Activated CD8-positive, alpha-beta memory T cell treated with anti-CD3 and anti-CD28 coated beads for 48 hours (primary cell): ENCODE data around the gene FRAS1.
"Not testable (repeated sequence)": the region's sequence is repeated elsewhere in the genome, so short reads cannot be mapped to it uniquely, and the experiment has no call there.

ENCODE experiments used
- DNase-seq, 3 experiments: peaks; one replicate each; pipeline ENCODE4 v3.0.0-alpha.2; 2020; ENCODE audit warnings: low read depth in 2 of 3, low spot score in 2 of 3

The FRAS1 gene

DNA sequence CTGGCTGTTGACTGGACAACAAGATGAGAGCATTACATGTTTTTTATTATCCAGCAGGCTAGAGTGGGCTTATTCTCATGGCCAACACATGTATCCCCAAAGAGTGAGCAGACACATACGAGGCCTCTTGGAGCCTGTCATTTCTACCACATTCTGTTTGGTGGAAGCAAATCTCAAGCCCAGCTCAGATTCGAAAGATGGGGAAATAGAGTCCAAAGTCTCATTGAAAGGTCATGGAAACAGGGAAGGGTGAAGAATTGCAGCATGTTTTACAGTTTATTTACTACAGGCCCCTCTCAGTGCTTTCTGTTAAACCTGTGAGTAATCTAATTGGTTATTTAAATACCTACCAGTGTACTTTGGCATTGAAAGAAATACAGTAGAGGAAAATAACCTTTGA, 108.6 kb downstream of the FRAS1 start:
- no peak for DNase-seq

DNA sequence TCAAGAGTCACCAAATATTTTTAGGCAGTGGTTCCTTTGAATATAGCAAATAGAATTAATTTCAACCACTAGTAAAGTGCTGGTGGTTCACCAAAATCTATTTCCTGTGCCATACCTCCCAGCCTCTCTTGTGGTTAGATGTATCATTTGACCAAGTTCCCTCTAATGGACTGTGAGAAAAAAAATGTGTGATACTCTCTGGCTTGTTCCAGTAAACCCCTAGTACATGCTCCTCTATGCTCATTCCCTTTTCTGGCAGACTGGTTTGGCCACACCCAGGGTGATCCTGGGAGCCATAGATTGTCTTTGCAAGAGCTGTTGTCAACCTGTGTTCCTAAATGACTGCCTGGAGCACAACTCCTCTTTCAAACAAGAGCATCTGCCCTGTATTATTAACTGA, 109.5 kb downstream of the FRAS1 start:
- no peak for DNase-seq

DNA sequence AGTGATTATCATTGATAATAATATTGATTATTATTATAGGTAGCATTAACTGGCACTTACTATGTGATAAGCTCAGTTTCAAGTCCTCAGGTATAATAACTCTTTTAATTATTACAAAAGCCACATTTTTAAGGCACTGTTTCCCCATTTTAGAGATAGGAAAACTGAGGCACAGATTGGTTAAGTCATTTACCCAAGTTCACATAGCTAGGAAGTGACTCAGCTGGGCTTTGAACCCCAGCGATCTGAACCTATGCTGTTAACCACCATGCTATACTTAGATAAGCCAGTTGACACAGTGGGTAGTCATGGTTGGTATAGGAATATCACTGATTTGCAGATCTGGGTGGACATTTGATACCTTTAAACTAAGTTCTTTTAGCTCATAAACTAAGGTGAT, 110.4 kb downstream of the FRAS1 start:
- DNase-seq: no peak

DNA sequence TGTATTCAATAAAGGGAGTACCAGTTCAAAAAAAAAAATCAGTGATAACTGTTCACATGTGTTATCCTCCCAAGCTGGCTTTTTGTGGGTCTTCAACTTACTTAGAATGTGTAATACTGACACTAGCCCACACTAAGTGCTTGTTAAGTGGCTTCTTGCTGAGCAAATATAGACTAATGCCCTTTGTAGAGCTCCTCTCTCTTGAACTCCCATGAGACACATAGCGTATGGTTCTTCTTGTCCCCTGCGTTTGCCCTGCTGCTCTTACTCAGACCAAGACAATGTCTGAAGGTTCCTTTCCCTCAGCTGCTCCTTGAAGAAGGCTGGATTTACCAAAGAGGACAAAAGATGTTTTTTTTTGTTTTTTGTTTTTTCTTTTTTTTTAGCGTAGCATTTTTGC, 110.9 kb downstream of the FRAS1 start:
- no peak for DNase-seq

DNA sequence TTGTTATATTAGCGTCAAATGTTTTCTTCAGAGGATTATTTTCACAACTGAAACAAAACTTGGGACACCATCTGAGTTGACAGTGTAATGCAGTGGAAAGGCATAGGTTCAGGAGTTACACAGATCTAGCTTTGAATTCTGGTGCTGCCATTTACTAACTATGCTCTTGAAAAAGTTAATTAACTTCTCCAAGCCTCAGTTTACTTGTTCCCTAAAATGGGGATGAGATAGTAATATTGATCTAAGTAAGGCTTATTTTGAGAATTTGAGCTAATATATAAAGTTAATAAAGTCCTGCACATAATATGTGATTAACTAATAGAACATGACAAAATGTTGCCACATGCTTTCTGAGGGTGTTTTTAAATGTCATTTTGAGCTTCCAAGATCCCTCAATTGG, 112.6 kb downstream of the FRAS1 start:
- no peak for DNase-seq

DNA sequence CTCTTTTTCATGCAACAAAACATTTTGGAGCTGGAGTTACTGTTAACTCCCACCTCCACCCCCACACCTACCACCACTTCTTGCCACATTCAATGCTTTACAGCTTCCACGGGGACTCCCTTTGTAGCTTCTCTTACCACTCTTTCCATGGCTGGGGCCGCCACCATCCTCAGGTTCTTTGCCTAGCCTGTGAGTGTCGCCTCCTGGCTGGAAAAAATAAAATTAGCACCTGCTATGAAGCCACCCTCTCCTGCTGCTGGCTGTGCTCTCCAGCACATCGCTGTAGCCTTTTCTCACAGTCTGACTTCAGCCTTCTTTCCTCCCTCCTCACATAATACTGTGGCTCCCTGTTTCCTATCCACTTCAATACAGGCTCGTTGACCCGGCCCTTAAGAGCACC, 114.4 kb downstream of the FRAS1 start:
- DNase-seq: no peak

DNA sequence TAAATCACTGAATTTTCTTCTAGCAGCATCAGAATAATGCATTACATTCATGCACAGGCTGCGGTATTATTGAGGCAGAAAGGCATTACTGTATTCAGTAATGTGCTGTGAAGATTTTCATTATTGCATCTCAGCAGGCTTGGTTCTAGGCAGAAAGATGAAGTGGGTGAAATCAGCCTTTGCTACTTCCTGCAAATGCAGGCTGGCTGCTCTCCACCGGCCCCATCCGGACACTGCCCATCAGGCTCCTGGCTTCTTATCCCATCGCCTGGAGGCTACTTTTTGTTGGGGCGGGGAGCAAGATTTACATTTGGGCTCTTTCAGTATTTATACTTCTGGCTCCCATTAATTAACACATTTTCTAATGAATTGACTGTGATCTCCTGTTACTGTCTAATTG, 117.8 kb downstream of the FRAS1 start:
- no peak for DNase-seq

DNA sequence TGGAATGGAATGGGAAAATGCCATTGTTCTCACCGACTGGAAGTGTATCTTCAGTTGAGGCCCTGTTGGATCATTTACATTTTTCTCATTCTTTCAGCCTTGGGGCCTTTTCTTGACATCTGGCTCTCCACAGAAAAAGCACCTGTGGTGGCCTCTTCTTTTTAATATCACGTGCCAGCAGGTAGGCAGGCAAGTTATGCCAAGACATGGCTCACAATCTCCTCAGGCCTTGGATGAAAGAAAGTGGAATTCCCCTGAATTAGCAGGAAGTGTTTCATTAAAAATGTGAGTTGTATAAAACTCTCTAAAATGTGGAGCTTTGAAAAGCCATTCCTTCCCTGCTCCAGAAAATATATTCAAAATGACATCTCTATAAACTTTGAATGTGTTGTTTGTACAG, 122.1 kb downstream of the FRAS1 start:
- no peak for DNase-seq

DNA sequence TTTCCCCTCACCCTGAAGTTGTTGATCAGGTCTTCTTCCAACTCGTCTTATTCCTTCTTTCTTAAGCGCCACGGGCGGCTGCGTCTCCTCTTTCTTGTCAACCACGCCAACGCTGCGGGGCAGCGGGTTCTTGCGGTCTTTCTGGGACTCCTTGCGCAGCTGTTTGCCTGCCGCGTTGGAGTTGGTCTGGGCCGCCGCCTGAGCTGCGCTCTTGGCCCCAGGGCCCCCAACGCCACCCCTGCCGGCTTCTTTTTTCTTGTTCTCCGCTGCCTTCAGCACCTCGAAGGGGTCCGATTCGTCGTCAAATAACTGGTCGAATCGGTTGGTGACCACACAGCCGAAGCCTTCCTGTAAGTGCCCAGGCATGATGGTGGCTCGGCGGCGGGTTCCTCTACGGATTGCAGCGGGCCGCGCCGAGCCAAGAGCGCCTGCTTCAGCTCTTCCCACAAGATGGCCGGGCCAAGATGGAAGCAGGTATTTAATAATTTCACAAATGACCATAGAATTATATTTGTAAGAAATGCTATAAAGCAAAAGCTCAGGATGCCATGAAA, 124.6 kb downstream of the FRAS1 start:
- not testable (repeated sequence) for DNase-seq

DNA sequence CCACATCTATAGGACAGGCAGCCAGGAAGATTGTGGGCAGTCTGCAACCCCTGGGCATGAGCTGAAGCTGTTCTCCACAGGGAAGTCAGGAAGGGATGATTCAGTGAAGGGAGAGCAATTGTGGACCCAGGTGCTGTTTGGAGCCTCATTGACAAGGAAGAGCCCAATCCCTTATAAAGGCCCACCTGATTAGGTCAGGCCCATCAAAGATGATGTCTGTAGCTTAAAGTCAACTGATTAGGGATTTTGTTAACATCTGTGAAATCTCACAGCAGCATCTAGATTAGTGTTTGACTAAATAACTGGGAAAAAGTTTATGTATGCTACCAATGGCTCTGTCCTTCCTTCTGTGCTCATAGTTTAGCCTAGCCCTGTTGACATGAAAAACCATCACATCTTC, 127.5 kb downstream of the FRAS1 start:
- DNase-seq: no peak

DNA sequence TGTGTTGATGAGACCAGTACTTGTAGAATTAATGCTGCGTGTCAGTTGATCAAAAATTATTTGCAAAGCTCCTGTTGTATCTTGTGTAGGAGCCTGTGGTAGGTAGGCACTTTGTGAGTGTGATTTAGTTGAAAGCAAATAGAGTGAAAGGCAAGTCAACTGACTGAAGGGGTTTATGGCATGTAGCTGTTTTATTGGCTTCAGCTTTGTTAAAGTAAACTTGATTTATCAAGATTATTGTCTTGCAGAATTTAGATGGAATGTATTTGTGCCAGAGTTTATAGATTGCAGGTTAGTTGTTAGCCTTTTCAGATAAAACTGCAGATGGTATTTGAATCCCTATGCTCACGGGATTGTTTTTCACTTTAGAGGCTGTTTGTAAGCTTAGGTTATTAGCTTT, 128.0 kb downstream of the FRAS1 start:
- no peak for DNase-seq

DNA sequence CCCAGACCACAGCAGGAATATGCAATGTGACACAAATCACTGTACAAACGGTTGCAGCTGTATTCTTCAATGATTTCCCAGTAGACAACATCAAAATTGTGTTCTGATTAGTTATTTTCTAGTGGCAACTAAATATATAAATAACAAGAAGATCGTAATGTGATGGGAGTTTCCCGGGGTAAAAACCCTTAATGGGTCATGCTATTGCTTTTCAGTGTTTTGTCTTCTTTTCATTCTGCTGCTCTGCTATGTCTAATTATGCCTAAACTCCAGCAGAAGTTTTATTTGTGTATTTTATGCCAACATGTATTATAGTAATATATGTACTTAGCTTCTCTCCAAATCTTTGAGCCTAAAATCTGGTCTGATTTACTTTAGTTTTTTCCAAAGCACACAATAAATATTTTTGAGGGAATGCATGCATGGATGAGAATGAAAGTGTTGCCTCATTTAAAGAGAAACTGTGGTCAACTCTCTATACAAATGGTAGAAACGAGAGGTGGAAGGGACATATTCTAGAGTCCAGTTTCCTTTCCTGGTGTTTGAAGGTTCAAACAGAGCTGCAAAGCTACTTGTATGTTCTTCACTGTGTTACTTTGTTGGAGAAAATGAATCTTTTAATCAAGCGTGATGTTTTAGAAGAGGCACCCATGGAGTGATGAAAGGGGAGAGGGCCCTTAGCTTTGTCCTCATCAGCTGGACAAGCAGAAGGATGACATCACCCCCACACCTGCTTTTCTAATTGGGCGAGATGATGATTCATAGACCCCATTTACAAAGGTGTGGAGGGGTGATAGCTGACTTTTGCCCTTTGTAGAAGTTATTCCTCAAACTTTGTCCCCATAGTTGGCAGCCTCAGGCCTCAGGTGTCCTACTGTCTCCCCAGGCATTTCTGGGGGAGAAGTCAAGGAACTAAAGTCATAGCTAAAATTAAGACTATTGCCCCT, 129.7 kb downstream of the FRAS1 start:
- no peak for DNase-seq

DNA sequence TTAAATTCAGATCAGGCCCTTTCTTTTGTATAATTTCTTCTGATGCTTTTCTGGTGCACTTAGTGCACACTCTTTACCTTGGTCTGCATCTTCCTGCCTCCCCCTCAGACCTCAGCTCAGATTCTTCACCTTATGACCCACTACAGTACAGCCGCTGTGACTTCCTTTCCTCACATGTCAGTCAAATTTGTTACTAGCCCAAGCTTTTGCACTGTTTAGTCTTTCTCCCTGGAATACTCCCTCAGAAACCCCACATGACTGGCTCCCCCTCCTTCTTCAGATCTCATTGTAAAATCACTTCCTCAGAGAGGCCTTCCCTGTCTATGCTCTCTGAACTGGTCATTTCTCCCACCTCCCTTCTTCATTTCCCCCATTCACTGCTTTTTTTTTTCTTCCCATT, 132.9 kb downstream of the FRAS1 start:
- no peak for DNase-seq

DNA sequence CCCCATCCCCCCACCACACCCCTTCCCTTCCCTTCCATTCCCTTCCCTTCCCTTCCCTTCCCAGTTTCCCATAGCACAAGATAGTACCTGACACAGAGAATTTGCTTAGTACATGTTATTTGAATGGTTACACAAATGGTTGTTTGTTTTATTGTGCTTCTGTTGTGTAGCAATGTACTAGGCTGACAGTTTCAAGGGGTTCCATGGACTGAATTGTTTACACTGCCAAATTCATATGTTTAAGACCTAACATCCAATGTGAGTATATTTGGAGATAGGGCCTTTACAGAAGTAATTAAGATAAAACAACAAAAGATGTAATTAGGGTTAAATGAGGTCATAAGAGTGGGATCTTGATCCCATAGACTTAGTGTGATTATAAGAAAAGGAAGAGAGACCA, 133.5 kb downstream of the FRAS1 start:
- no peak for DNase-seq

DNA sequence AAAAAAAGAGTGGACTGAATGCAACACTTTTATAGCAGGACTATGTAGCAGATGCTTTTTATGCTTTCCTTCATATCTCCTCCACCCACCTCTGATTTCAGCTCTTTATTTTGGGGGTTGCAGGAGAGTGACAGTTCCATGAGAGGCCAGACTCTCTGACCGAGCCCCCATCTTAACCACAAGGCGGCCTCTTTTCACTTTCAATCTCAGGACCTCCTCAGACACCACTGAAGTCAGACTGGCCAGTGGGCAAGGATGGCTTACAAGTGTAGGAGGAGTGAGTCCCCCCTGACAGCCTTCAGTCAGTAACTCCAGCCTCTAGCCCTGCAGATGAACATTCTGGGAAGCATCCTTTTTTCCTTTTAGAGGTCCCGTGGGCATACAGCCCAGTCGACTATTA, 140.8 kb downstream of the FRAS1 start:
- DNase-seq: no peak

DNA sequence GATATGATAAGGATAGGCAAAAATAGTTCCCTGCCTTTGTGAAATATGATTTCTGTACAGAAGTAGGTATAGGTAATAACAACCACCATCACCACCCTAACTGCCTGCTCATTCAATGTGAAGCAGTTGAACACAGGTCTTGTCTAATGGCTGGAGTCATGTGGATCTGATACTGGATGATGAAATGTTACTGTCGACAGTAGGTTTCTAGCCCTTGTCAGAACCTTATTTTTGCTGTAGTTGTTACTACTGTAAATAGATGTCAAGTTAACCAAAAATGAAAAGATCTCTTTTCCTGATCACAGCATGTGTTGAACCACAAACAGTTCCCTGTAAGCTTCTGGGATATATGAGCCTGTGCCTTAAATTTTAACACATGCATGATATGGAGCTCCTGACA, 142.9 kb downstream of the FRAS1 start:
- DNase-seq: no peak

DNA sequence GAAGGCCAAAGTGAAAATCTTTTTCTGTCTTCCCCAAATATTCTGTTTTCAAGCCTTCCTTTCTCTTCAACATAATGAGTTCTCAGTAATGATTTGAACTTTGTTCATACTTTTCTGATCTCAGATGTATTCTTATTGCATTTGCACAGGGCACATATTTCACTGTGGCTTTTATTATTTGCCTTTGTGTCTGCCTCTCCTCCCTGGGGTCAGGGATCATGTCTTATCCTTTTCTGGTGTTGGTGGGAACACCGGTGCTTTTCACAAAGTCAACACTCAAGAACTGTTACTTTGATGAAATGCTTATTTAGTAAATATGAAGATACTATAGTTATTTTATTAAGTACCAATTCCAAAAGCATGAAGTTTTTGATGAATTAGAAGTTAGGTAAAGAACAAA, 143.8 kb downstream of the FRAS1 start:
- no peak for DNase-seq

DNA sequence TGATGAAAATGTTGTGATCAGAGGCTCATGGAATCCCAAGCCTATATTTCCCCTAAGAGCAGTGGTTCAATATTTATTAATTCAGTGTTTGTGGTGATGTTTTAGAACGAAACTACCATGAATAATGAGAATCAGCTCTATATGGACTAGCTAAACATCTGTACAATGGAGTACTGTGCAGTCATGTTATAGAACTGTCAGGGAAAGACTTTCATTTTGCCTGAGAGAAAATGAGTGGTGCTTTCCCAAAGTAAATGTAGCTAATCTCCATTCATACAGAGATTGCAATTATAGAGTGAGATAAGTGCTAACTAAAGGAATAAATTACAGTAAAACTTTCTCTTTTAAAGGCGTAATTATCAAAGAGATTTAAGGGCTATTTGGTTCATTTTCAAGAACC, 147.1 kb downstream of the FRAS1 start:
- no peak for DNase-seq

DNA sequence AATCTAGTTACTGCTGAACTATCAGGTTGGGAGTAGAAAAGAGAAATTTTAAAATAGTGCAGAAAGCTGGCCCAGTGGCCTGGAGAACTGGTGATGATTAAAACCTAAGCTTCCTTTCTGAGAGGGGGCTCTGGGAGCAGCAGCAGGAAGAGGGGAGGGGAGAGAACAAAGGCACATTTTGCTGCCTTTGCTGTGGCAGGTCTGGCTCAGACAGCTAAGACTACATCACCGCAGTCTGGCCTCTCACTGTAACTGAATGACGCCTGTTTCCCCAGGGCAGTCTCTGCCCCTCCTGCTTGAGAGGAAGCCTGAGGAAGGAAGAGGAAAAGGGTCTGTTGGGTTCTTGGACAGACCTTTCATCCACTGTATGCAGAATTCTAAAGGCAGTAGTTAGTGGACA, 148.5 kb downstream of the FRAS1 start:
- no peak for DNase-seq

DNA sequence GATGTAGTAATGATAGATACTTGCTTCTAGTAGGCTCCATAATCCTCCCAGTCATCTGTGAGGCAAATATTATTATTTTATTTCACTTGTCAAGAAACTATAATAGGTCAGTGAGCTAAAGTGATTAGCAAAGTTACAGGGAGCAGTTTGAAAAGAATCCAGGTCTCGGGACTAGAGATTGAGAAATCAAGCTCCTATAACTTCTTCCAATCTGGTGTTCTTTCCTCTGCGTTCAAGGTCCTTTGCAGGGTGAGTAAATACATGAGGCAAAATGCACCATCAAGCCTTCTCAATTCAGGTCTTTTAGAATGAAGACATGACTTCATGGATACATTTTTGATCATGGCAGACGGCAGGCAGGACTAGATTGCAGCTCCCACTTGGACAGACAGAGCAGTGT, 150.4 kb downstream of the FRAS1 start:
- DNase-seq: no peak

DNA sequence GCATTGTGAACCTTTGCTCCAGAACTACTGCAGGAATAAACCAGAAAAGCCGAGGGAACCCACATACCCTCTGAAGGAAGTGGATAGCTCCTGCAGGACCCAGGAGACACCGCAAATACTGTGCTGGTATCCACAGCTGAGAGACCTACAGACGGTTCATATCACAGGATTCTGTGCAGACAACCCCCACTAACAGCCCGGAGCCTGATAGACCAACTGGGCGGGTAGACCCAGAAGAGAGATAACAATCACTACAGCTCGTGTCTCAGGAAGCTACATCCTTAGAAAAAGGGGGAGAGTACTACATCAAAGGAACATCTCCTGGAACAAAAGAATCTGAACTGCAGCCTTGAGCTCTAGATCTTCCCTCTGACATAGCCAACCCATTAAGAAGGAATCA, 150.8 kb downstream of the FRAS1 start:
- DNase-seq: no peak

DNA sequence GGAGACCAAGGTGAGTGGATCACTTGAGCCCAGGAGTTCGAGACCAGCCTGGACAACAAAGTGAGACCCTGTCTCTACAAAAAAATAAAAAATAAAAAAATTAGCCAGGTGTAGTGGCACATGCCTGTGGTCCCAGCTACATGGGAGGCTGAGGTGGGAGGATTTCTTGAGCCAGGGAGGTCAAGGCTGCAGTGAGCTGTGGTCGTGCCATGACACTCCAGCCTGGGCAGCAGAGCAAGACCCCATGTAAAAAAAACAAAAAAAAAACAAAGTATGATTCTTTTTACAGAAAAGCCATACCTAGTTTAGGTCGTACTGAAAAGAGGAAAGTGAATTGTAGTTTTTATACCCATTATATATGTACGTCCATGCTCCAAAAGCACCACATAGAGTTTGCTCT, 151.8 kb downstream of the FRAS1 start:
- not testable (repeated sequence) for DNase-seq
